HK-2 (cell line): ENCODE measurements around the gene SERPINE2.
"Not testable (repeated sequence)": the region's sequence is repeated elsewhere in the genome, so short reads cannot be mapped to it uniquely, and the experiment has no call there.

ENCODE experiments used
- DNase-seq: peaks from one replicate; pipeline ENCODE4 v3.0.0-alpha.2; 2018; ENCODE audit not compliant: unreplicated experiment

Gene SERPINE2

GRCh38 chr2:224014336-224014735 is 24.8 kb downstream of the SERPINE2 start:
- no peak for DNase-seq

- DNase-seq = no peak
Measured at GRCh38 chr2:224011837-224012236, 27.2 kb downstream of the SERPINE2 start.

GRCh38 chr2:224009605-224010315 is 29.3 kb downstream of the SERPINE2 start:
- DNase-seq = no peak

- no peak for DNase-seq
Measured at GRCh38 chr2:224008702-224009261, 30.3 kb downstream of the SERPINE2 start.

- no peak for DNase-seq
Measured at GRCh38 chr2:224004105-224004695, 34.9 kb downstream of the SERPINE2 start.

- DNase-seq = not testable (repeated sequence)
Measured at GRCh38 chr2:224000662-224001061, 38.4 kb downstream of the SERPINE2 start.

- no peak for DNase-seq
Measured at GRCh38 chr2:223999862-224000261, 39.2 kb downstream of the SERPINE2 start.

GRCh38 chr2:223998948-223999347 is 40.1 kb downstream of the SERPINE2 start:
- DNase-seq = no peak

GRCh38 chr2:223997938-223998337 is 41.1 kb downstream of the SERPINE2 start:
- DNase-seq = no peak

- no peak for DNase-seq
Measured at GRCh38 chr2:223996391-223996790, 42.7 kb downstream of the SERPINE2 start.

- no peak for DNase-seq
Measured at GRCh38 chr2:223995569-223995968, 43.5 kb downstream of the SERPINE2 start.

GRCh38 chr2:223994562-223995162 is 44.4 kb downstream of the SERPINE2 start:
- no peak for DNase-seq

GRCh38 chr2:223993634-223994232 is 45.4 kb downstream of the SERPINE2 start:
- peak; percentile 44 for DNase-seq

- no peak for DNase-seq
Measured at GRCh38 chr2:223991611-223992010, 47.5 kb downstream of the SERPINE2 start.

GRCh38 chr2:223989856-223990232 is 49.2 kb downstream of the SERPINE2 start:
- DNase-seq = no peak

- no peak for DNase-seq
Measured at GRCh38 chr2:223989206-223989855, 49.8 kb downstream of the SERPINE2 start.

GRCh38 chr2:223981241-223981640 is 57.8 kb downstream of the SERPINE2 start:
- DNase-seq = no peak

GRCh38 chr2:223980803-223981202 is 58.3 kb downstream of the SERPINE2 start:
- DNase-seq = no peak

GRCh38 chr2:223980397-223980735 is 58.7 kb downstream of the SERPINE2 start:
- DNase-seq = no peak

- no peak for DNase-seq
Measured at GRCh38 chr2:223979730-223980396, 59.2 kb downstream of the SERPINE2 start.

- DNase-seq = no peak
Measured at GRCh38 chr2:223978451-223978850, 60.6 kb downstream of the SERPINE2 start.
